Measurements from ENCODE around the gene SLC44A2. TPM values are rescaled to one million over a fixed set of nuclear protein-coding genes. Genes with fewer than 3 reads are reported as not detected.

The SLC44A2 gene
- total and polyA plus RNA-seq, 10 of the 15 experiments (the other 5 are each of a cell fraction or from before 2014, with no cell fraction given): 3.0 to 51.3 (median 26.8) TPM

DNA sequence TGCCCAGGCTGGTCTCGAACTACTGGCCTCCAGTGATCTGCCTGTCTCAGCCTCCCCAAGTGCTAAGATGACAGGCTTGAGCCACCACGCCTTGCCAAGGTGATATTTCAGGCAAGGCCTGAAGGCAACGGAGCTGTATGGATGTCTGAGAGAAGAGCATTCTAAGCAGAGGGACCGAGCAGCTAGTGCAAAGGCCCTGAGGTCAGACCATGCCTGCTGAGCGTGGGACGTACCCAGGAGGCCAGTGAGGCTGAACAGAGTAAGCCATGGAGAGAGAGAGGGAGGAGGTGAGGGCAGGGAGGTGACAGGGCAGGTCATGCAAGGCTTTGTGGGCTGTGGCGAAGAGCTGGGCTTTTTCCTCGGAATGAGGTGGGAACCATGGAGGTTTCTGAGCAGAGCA, 3.4 kb upstream of the SLC44A2 start:
- no peaks in the 10 kb centered on the region for H3K9me3 ChIP-seq (replicated peaks; ENCODE audit: control insufficient read depth, insufficient read depth, low read length)
- intact Hi-C loops (cut with micrococcal nuclease; ENCODE audit: unreplicated experiment): no loop called here
- WGBS (ENCODE audit: insufficient coverage, insufficient replicate concordance, low lambda C conversion rate, missing lambda C conversion rate): 92% methylated on average over 8 of the region's 8 CpGs
- H3K79me2 ChIP-seq (ENCODE audit: control insufficient read depth, insufficient read depth, low read length): no peaks in the 10 kb centered on the region
- H2AFZ ChIP-seq (ENCODE audit: control insufficient read depth, low read depth, low read length): no peak overlapping the region
- RAD21 ChIA-PET (ENCODE audit: unreplicated experiment): interaction anchor here (1.1 kb wide), 1 partner anchor 18 kb away, joined by 4 read pairs; no protein-coding TSS in a partner anchor
- H3K27me3 ChIP-seq (replicated peaks in 1 of 2; ENCODE audit: control insufficient read depth in 2 of 2, insufficient read depth in 2 of 2, low read length in 1 of 2): no peaks in the 10 kb centered on the region
- H3K9ac ChIP-seq (ENCODE audit: control insufficient read depth, insufficient read depth, low read length): no peak overlapping the region
- H3K36me3 ChIP-seq (ENCODE audit: control insufficient read depth in 2 of 2, insufficient read depth in 2 of 2, low read length in 1 of 2): peaks cover 0 to 2% of the 10 kb centered on the region in 2 experiments; a peak in 2 of 4 replicates
- no peaks in the 10 kb centered on the region for H3K4me1 ChIP-seq (ENCODE audit: control insufficient read depth, insufficient read depth, low read length)
- in situ Hi-C loops (cut with MboI): no loop called here
- BruUV-seq (replicated peaks): no TSS peak
- H3K27ac ChIP-seq (ENCODE audit: control insufficient read depth, insufficient read depth): no peak overlapping the region
- H3K4me3 ChIP-seq: no peak overlapping the region
- TF ChIP-seq, protein P1, sequence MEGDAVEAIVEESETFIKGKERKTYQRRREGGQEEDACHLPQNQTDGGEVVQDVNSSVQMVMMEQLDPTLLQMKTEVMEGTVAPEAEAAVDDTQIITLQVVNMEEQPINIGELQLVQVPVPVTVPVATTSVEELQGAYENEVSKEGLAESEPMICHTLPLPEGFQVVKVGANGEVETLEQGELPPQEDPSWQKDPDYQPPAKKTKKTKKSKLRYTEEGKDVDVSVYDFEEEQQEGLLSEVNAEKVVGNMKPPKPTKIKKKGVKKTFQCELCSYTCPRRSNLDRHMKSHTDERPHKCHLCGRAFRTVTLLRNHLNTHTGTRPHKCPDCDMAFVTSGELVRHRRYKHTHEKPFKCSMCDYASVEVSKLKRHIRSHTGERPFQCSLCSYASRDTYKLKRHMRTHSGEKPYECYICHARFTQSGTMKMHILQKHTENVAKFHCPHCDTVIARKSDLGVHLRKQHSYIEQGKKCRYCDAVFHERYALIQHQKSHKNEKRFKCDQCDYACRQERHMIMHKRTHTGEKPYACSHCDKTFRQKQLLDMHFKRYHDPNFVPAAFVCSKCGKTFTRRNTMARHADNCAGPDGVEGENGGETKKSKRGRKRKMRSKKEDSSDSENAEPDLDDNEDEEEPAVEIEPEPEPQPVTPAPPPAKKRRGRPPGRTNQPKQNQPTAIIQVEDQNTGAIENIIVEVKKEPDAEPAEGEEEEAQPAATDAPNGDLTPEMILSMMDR (IDR thresholded peaks at IDR 0.05 in 2 of 3, conservative IDR thresholded peaks at IDR 0.05 in 1 of 3; ENCODE audit: control insufficient read depth in 2 of 3, extremely low read depth in 1 of 3, insufficient read depth in 1 of 3, low read depth in 3 of 3, low read length in 3 of 3): no peak
- SMC1A ChIA-PET (ENCODE audit: uncharacterized antibody, unreplicated experiment): no interaction called here
- CTCF ChIA-PET: interaction anchor here (1.2 to 1.9 kb wide), 3 partner anchors 10 to 78 kb away, joined by 4 to 7 read pairs (median 5); no protein-coding TSS in a partner anchor
- POLR2A ChIA-PET: no interaction called here
- no peak overlapping the region for H3K4me2 ChIP-seq (ENCODE audit: control insufficient read depth, insufficient read depth)
- no peaks in the 10 kb centered on the region for H4K20me1 ChIP-seq (ENCODE audit: control insufficient read depth, insufficient read depth)
- ATAC-seq (no peak), DNase-seq (ENCODE audit: low read depth, low spot score) (no peak), FAIRE-seq (no peak)

DNA sequence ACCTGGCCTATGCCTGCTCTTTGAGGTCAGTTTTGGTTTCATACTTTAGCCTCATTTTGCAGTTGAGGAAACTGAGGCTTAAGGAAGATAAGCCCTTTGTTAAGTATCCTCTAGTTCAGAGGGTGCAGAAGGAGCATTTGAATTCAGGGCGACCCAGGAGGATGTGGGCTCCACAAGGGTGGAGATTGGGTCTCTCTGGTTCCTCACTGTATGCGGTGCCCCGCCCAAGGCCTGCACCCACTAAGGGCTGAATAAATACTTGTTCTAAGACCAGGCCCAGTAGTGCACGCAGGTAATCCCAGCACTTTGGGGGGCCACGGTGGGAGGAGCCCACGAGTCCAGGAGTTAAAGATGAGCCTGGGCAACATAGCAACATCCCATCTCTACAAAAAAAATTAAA, 768 bp upstream of the SLC44A2 start:
- intact Hi-C loops (cut with micrococcal nuclease; ENCODE audit: unreplicated experiment) (no loop called here), in situ Hi-C loops (cut with MboI) (no loop called here)
- SMC1A ChIA-PET (ENCODE audit: uncharacterized antibody, unreplicated experiment): no interaction called here
- no peak overlapping the region for H3K9ac ChIP-seq (ENCODE audit: control insufficient read depth, insufficient read depth, low read length)
- FAIRE-seq: no peak
- POLR2A ChIA-PET: no interaction called here
- WGBS (ENCODE audit: insufficient coverage, insufficient replicate concordance, low lambda C conversion rate, missing lambda C conversion rate): 62% methylated on average over 6 of the region's 6 CpGs
- no peaks in the 10 kb centered on the region for H3K4me1 ChIP-seq (ENCODE audit: control insufficient read depth, insufficient read depth, low read length)
- no peak for DNase-seq (ENCODE audit: low read depth, low spot score)
- CTCF ChIA-PET: no interaction called here
- no peaks in the 10 kb centered on the region for H3K79me2 ChIP-seq (ENCODE audit: control insufficient read depth, insufficient read depth, low read length)
- H3K4me2 ChIP-seq (ENCODE audit: control insufficient read depth, insufficient read depth): no peak overlapping the region
- no peak overlapping the region for H3K27ac ChIP-seq (ENCODE audit: control insufficient read depth, insufficient read depth)
- BruUV-seq (replicated peaks): no TSS peak
- H3K4me3 ChIP-seq: no peak overlapping the region
- ATAC-seq: no peak
- H4K20me1 ChIP-seq (ENCODE audit: control insufficient read depth, insufficient read depth): no peaks in the 10 kb centered on the region
- no peaks in the 10 kb centered on the region for H3K27me3 ChIP-seq (replicated peaks in 1 of 2; ENCODE audit: control insufficient read depth in 2 of 2, insufficient read depth in 2 of 2, low read length in 1 of 2)
- RAD21 ChIA-PET (ENCODE audit: unreplicated experiment): no interaction called here
- peaks cover 2 to 5% of the 10 kb centered on the region in 2 experiments; a peak in 2 of 4 replicates for H3K36me3 ChIP-seq (ENCODE audit: control insufficient read depth in 2 of 2, insufficient read depth in 2 of 2, low read length in 1 of 2)
- H3K9me3 ChIP-seq (replicated peaks; ENCODE audit: control insufficient read depth, insufficient read depth, low read length): no peaks in the 10 kb centered on the region
- H2AFZ ChIP-seq (ENCODE audit: control insufficient read depth, low read depth, low read length): no peak overlapping the region
- TF ChIP-seq CEBPB (IDR thresholded peaks at IDR 0.05; ENCODE audit: borderline replicate concordance in 1 of 2, low read depth in 2 of 2, low read length in 2 of 2) (no peak), BRCA1 (IDR thresholded peaks at IDR 0.05; ENCODE audit: low read depth, low read length) (no peak), EGR1 (IDR thresholded peaks at IDR 0.05; ENCODE audit: borderline replicate concordance in 1 of 2, low read depth in 2 of 2, low read length in 2 of 2) (no peak), RELA (IDR thresholded peaks at IDR 0.05; ENCODE audit: borderline replicate concordance, partially characterized antibody) (no peak), EED (IDR thresholded peaks at IDR 0.05; ENCODE audit: low read depth) (no peak)
- TF ChIP-seq, protein P2, sequence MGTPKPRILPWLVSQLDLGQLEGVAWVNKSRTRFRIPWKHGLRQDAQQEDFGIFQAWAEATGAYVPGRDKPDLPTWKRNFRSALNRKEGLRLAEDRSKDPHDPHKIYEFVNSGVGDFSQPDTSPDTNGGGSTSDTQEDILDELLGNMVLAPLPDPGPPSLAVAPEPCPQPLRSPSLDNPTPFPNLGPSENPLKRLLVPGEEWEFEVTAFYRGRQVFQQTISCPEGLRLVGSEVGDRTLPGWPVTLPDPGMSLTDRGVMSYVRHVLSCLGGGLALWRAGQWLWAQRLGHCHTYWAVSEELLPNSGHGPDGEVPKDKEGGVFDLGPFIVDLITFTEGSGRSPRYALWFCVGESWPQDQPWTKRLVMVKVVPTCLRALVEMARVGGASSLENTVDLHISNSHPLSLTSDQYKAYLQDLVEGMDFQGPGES (IDR thresholded peaks at IDR 0.05): no peak
- TF ChIP-seq, protein P3, sequence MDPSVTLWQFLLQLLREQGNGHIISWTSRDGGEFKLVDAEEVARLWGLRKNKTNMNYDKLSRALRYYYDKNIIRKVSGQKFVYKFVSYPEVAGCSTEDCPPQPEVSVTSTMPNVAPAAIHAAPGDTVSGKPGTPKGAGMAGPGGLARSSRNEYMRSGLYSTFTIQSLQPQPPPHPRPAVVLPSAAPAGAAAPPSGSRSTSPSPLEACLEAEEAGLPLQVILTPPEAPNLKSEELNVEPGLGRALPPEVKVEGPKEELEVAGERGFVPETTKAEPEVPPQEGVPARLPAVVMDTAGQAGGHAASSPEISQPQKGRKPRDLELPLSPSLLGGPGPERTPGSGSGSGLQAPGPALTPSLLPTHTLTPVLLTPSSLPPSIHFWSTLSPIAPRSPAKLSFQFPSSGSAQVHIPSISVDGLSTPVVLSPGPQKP (IDR thresholded peaks at IDR 0.05; ENCODE audit: low read depth, low read length): no peak
- TF ChIP-seq, protein P4, sequence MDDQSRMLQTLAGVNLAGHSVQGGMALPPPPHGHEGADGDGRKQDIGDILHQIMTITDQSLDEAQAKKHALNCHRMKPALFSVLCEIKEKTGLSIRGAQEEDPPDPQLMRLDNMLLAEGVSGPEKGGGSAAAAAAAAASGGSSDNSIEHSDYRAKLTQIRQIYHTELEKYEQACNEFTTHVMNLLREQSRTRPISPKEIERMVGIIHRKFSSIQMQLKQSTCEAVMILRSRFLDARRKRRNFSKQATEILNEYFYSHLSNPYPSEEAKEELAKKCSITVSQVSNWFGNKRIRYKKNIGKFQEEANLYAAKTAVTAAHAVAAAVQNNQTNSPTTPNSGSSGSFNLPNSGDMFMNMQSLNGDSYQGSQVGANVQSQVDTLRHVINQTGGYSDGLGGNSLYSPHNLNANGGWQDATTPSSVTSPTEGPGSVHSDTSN (IDR thresholded peaks at IDR 0.05; ENCODE audit: insufficient replicate concordance, low read depth, low read length): no peak
